Measurements from ENCODE around the gene SPAST.
A peak's percentile ranks its signal among the peaks of the same experiment; 100 is the strongest.
"Not testable (repeated sequence)": the region's sequence is repeated elsewhere in the genome, so short reads cannot be mapped to it uniquely, and the experiment has no call there.

The SPAST gene

GRCh38 chr2:32063310-32064020, at the start of gene SPAST:
TSS of gene SPAST (plus strand) at chr2:32063556. CDS start at chr2:32063832, 276 bp downstream.
- DNase-seq: peak; percentile 99

GRCh38 chr2:32018789-32019482, 44.4 kb upstream of the SPAST start:
- DNase-seq: not testable (repeated sequence)

- not testable (repeated sequence) for DNase-seq
Measured at GRCh38 chr2:32034198-32034887, 29.0 kb upstream of the SPAST start.

- peak; percentile 97 for DNase-seq
Measured at GRCh38 chr2:32039447-32040219, 23.7 kb upstream of the SPAST start, which contains the start of gene DPY30. TSS of gene DPY30 (minus strand) at chr2:32039805. CDS start at chr2:32039456, 349 bp downstream.

- no peak for DNase-seq
Measured at GRCh38 chr2:32043561-32043960, 19.8 kb upstream of the SPAST start.

- DNase-seq: no peak
Measured at GRCh38 chr2:32051836-32052439, 11.4 kb upstream of the SPAST start.

- not testable (repeated sequence) for DNase-seq
Measured at GRCh38 chr2:32054583-32054982, 8.8 kb upstream of the SPAST start.

GRCh38 chr2:32058130-32058529, 5.2 kb upstream of the SPAST start:
- DNase-seq: no peak

- no peak for DNase-seq
Measured at GRCh38 chr2:32060266-32060665, 3.1 kb upstream of the SPAST start.

- DNase-seq: no peak
Measured at GRCh38 chr2:32061430-32061829, 1.9 kb upstream of the SPAST start.

- DNase-seq: peak; percentile 63
Measured at GRCh38 chr2:32061973-32062861, 1.1 kb upstream of the SPAST start.

- peak; percentile 61 for DNase-seq
Measured at GRCh38 chr2:32064021-32064601, 755 bp downstream of the SPAST start.

GRCh38 chr2:32064713-32065112, 1.4 kb downstream of the SPAST start:
- no peak for DNase-seq

GRCh38 chr2:32067549-32067948, 4.2 kb downstream of the SPAST start:
- no peak for DNase-seq

GRCh38 chr2:32074134-32074506, 10.8 kb downstream of the SPAST start:
- DNase-seq: no peak

- DNase-seq: no peak
Measured at GRCh38 chr2:32095671-32096070, 32.3 kb downstream of the SPAST start.

- no peak for DNase-seq
Measured at GRCh38 chr2:32108111-32108510, 44.8 kb downstream of the SPAST start.

- no peak for DNase-seq
Measured at GRCh38 chr2:32118055-32118454, 54.7 kb downstream of the SPAST start.

GRCh38 chr2:32119161-32119560, 55.8 kb downstream of the SPAST start:
- DNase-seq: no peak

- DNase-seq: no peak
Measured at GRCh38 chr2:32124660-32125059, 61.3 kb downstream of the SPAST start.

GRCh38 chr2:32128636-32129035, 65.3 kb downstream of the SPAST start:
- DNase-seq: no peak

Measured in eye (tissue), 1 donor.